Cardiac septum (tissue), 1 donor: ENCODE results near the gene TANC2. TPM values are rescaled to one million over a fixed set of nuclear protein-coding genes. Genes with fewer than 3 reads are reported as not detected.
"Not testable (repeated sequence)": the region's sequence is repeated elsewhere in the genome, so short reads cannot be mapped to it uniquely, and the experiment has no call there.

Experiments
- DNase-seq: peaks from one replicate; pipeline ENCODE4 v3.0.0-alpha.2; 2020; ENCODE audit warnings: low spot score
- intact Hi-C: fragments of 100-400 bp; cut with DNase I; formaldehyde crosslinking; loops from one replicate; pipeline ENCODE4 v1.14.0; 2022
- total RNA-seq: library from RNA; stranded (reverse); fragmentation: NEBNext Ultra II Directional; extraction: Animal tissue kit (Norgen Biotek cat#: 25700); gene quantifications from one replicate; pipeline ENCODE4 v1.2.1, GENCODE V29; 2021
- donor health status: DM: no; HTN: no; CAD: no.

The TANC2 gene
- total RNA-seq, 1 donor from 2014 or later = 21.8 TPM

DNA sequence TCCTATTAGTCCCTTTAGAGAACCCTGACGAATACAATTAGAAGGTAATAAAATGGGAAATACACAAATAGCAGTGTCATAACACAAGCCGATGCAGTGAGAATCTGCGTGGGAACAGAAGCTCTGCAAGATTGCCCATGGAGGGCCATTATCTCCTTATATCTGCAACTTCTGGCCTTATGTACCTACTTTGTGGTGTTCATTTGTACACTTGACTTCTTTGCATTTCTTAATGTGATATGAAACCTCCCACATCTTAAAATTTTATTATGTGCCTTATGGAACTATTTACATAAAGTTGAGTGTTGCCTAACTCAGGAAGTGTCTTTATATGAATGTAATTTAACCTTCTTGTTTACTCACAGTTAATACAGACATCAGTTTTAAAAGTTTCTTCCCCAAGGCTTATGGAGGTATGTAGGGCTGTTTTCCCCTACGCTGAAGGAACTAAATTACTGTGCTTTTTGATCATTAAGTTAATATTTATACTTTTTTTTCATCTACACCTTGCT lies 10.1 kb upstream of the TANC2 start:
- no peak for DNase-seq
- intact Hi-C loops = no loop called here

DNA sequence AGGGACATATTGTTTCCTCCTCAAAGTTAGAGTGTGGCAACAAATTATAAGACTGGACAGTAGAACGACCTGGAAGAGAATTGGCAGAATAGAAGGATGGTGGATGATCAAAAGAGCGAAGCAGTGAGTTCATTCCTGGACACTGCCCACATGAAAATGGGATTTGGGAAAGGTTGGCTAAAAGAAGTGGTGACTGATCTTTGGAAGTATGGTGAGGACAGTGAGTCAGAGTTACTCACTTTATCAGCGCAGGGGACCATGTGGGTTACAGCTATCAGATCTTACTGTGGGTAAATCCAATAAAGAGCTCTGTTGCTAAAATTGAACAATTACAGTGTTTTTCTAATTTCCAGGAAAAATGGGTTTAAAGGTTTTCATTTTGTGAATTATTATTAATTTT lies 2.7 kb upstream of the TANC2 start:
- intact Hi-C loops = no loop called here
- no peak for DNase-seq

DNA sequence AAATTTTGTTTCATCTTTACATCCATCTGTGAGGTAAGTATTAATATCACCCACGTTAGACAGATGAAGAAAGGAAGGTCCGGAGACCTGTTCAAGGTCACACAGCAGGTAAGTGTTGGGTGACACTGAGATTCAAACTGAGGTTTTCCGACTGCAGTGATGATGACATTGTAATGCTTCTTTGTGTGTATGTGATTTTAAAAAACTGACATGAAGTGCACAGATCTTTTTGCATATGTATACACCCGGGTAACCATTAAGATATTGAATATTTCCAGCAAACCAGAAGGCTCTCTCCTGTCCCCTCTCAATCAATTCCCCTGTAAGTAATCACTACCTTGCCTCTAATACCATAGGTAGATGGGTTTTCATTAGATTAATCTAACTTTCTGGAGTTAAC lies 1.5 kb upstream of the TANC2 start:
- no peak for DNase-seq
- intact Hi-C loops = no loop called here

GRCh38 chr17:62965174-62965685 lies 805 bp upstream of the TANC2 start:
- DNase-seq = no peak
- intact Hi-C loops = loop anchor here (5.0 kb wide), 1 partner anchor 73 kb away; no protein-coding TSS in a partner anchor

DNA sequence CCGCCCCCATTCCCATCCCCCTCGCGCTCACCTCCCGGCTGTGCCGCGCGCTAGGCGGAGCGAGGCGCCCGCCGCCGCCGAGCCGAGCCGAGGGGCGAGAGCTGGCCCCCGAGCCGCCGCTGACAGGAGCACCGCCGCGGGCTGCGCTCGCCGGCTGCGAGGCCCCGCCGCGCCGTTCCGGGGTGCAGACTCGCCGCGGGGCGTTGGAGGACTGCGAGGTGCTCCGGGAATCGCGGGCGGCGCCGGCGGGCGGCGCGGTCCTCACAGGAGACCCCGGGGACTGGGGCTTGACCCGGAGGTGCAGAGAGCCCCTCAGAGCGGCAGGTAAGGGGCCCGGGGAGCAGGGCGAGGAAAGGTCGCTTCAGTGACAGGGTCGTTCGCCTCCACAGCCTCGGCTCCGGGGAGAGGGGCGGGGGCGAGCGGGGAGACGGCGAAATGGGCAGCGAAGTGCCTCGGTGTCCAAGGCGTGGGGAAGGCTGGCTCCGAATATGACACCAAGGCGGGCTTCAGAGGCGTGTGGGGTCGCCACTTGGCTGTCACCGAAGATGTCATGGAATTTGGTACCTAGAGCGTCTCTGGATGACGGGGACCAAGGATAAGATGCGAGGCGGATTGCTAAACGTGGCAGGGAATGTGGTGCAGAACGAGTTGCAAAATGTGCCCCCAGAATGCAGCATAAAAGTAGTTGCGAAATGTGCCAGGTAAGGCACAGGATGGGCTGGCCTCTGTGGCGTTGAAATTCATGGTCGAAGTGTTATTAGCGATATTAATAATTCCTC lies 580 bp downstream of the TANC2 start:
- intact Hi-C loops = loop anchor here (5.0 kb wide), 1 partner anchor 74 kb away; no protein-coding TSS in a partner anchor
- DNase-seq = no peak

GRCh38 chr17:62967205-62967529 lies 1.1 kb downstream of the TANC2 start:
- intact Hi-C loops = loop anchor here (5.0 kb wide), 1 partner anchor 75 kb away; no protein-coding TSS in a partner anchor
- DNase-seq = no peak

DNA sequence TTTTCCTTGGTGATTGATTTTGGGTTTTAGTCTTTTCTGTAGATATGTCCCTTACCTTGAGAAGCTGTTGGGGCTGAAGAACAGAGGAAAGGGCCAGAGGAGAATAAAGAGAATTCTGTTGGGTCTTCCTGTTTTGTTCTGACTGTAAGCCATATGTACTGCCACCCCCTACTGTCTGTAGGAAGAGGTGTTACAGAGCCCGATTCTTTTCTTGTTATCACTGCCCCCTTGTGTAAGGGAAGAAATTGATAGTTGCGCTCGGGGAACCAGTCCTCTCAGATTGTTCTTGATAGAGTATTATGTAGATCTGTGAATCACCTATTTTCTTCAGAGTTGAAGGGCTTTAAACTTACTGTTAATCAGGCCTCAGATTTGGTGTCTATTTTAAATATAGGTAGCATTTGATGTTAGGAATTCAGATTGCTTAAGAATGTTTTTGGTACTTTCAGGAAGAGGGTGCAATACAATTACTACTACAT lies 2.4 kb downstream of the TANC2 start:
- intact Hi-C loops = loop anchor here (1.0 to 5.0 kb wide), 2 partner anchors 76 to 265 kb away; no protein-coding TSS in a partner anchor

GRCh38 chr17:62970610-62971009 lies 4.6 kb downstream of the TANC2 start:
- intact Hi-C loops = no loop called here
- no peak for DNase-seq

More for the DNA sequence above, 2.4 kb downstream of the TANC2 start:
- no peak for DNase-seq

DNA sequence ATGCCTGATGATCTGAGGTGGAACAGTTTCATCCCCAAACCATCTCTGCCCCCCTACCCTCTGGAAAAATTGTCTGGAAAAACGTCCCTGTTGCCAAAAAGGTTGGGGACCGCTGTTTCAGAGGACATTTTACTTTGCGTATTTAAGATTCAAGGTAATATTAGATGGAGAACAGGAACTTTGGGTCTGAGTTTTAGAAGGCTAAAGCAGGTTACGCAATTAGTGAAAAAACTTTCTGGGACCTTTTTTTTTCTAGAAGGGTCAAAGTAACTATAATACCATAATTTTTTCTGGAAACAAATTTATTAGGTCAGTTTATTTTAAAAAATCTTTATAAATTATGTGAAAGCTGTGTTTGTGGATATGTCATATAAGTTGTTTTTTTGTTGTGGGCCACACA lies 5.8 kb downstream of the TANC2 start:
- intact Hi-C loops = no loop called here

GRCh38 chr17:62974788-62975187 lies 8.8 kb downstream of the TANC2 start:
- DNase-seq = no peak
- intact Hi-C loops = no loop called here

More for the DNA sequence above, 5.8 kb downstream of the TANC2 start:
- DNase-seq = no peak

DNA sequence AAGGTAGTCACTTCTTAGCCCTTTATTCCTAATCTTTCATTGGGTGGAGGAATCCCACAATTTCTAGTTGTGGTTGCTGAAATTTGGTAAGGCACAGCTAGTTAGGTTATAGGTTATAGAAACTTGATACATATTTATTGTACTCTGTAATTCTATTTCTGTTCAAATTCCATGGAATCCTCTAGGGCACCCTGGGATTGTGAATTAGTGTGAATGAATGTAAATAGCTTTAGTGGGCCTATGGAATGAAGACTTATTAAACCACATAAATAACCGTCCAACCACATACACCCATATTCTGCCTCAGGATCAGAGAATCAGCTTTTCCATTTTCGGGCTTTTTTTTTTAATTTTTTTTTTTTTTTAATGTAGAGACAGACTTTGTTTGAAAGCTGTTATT lies 9.2 kb downstream of the TANC2 start:
- no peak for DNase-seq
- intact Hi-C loops = no loop called here

- intact Hi-C loops, DNase-seq: not testable (repeated sequence)
These were observed 10.7 kb downstream of the TANC2 start for GRCh38 chr17:62976643-62977231.

GRCh38 chr17:62980842-62981241 lies 14.8 kb downstream of the TANC2 start:
- DNase-seq = no peak
- intact Hi-C loops = no loop called here

DNA sequence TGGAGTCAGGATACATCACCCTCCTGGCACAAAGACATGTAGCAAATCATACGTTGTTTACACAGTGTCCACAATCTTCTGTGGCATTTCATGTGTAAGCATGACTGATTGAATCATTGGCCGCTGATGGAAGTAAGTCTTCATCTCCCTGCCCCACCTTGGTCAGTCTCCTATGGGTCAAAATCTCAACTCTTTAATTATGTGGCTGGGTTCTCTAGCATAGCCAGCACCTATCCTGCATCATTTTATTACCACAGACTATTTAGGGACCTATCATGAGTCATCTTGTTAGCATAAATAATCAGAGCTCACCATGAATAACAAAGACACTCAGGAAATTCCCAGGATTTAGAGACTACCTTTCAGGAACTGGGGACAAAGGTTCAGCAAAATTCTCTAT lies 15.9 kb downstream of the TANC2 start:
- intact Hi-C loops = no loop called here
- DNase-seq = no peak

DNA sequence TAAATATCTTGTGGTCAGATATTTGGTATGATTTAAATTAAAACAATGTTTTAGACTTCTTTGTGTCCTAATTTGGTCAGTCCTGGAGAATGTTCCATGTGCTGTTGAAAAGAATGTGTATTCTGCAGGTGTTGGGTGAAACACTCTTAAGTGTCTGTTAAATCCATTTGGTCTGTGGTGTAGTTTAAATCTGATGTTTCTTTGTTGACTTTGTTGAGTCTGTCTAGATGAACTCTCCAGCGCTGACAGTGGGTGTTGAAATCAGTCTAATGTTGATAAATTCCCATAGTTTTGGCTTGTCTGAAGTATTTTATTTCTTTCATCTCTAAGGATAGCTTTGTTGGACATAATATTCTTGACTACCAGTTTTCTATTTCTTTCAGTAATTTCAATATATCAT lies 18.8 kb downstream of the TANC2 start:
- intact Hi-C loops = no loop called here
- DNase-seq = no peak

DNA sequence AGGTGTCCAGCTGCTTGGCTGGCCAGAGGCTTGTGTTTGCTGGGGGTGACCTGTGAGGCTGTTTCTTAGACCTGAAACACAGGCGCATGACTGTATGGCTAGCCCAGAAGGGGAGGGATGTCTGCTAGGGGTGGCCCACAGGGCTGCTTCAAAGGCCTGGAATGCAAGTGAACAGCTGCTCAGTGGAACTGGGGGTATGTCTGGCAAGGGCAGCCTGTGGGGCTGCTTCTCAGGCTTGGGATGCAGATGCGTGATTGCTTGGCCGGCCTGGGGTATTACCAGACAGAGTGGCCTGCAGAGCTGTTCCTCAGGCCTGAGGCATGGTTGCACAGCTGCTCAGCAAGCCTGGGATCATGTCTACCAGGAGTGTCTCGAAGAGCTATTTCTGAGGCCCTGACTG lies 20.5 kb downstream of the TANC2 start:
- intact Hi-C loops = no loop called here
- DNase-seq = no peak

DNA sequence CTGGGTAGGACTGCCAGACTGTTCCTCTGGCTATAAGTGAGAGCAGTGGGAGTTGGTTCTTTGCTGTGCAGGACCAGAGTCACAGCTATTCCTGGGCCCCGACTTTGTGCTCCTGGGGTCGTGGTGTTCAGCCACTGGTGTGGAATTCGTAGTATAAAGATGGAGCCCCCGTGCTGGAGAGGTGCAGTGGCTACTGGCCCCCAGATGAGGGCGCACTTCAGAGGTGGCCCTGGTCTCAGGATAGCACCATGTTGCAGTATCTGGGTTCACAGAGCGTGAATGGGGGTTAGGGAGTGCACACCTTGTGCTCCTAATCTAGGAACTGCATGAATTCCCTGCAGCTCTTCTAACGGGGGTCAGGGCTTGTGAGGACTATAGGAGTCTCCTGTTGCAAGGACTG lies 21.1 kb downstream of the TANC2 start:
- intact Hi-C loops = no loop called here
- DNase-seq = no peak

- intact Hi-C loops = no loop called here
- no peak for DNase-seq
These were observed 23.5 kb downstream of the TANC2 start for GRCh38 chr17:62989501-62989900.

DNA sequence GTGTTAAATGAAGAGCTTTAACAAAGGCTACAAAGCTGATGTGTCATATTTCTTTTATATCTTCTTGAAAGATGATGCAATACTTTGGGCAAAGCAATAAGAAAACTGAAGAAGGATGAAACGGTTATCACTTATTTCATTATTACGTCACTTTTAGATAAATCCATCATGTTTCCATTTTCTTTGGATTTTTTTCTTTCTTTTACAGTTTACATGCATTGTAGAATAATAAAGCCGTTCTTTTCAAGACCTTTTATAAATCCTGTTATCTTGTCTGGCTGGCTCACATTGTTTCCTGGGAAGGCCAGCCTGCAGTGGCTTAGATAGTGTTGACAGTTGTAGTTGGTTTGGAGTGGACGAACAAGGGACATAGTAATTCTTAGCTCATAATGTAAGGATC lies 28.9 kb downstream of the TANC2 start:
- no peak for DNase-seq
- intact Hi-C loops = loop anchor here (5.0 kb wide), 1 partner anchor 407 kb away; no protein-coding TSS in a partner anchor

DNA sequence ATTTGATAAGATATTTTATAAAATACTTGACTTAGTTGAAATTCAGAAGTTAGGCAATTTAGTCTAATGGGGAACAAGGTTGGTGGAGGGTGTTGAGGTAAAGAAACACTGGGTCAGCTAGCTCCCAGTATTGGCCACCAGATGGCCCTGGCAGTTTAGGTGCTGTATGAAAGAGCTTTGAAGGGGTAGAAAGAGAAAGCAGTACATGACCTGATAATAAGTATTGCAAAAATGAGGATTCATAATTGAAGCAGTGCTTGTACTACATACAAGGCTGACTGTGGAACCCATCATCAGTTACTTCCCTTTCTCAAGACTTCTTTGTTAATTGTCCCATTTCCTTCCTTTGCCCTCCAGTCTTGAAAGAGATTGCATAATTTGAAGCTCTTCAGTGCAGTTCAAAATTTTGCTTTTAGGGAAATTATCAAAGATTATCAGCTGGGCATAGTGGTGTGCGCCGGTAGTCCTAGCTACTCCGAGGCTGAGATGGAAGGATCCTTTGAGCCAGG lies 29.4 kb downstream of the TANC2 start:
- no peak for DNase-seq
- intact Hi-C loops = loop anchor here (5.0 kb wide), 1 partner anchor 407 kb away; no protein-coding TSS in a partner anchor
